ENCODE measurements around the gene SUGCT. TPM values are rescaled to one million over a fixed set of nuclear protein-coding genes. Genes with fewer than 3 reads are reported as not detected.

SUGCT gene
- total RNA-seq, 4 donors from 2014 or later, result 1.1 to 3.6 (median 2.6) TPM

GRCh38 chr7:40881405-40881926 lies 746.7 kb downstream of the SUGCT start:
- ATAC-seq (ENCODE audit: low FRiP score) (no peak), DNase-seq (ENCODE audit: low spot score) (no peak)
- no peak for TF ChIP-seq CTCF (IDR thresholded peaks at IDR 0.05)

GRCh38 chr7:40882071-40882658 lies 747.4 kb downstream of the SUGCT start:
- TF ChIP-seq CTCF (IDR thresholded peaks at IDR 0.05), result no peak
- DNase-seq (ENCODE audit: low spot score) (no peak), ATAC-seq (ENCODE audit: low FRiP score) (no peak)

GRCh38 chr7:40883826-40884225 lies 749.0 kb downstream of the SUGCT start:
- no peak for TF ChIP-seq CTCF (IDR thresholded peaks at IDR 0.05)
- ATAC-seq (ENCODE audit: low FRiP score) (no peak), DNase-seq (ENCODE audit: low spot score) (no peak)

- TF ChIP-seq CTCF (IDR thresholded peaks at IDR 0.05), result no peak
- DNase-seq (ENCODE audit: low spot score), result no peak
Measured at GRCh38 chr7:40884241-40884640, 749.4 kb downstream of the SUGCT start.

GRCh38 chr7:40885503-40885902 lies 750.7 kb downstream of the SUGCT start:
- ATAC-seq (ENCODE audit: low FRiP score), result no peak
- no peak for TF ChIP-seq CTCF (IDR thresholded peaks at IDR 0.05)
- DNase-seq (ENCODE audit: low spot score), result no peak

More at GRCh38 chr7:40884241-40884640, 749.4 kb downstream of the SUGCT start:
- no peak for ATAC-seq (ENCODE audit: low FRiP score)

- TF ChIP-seq CTCF (IDR thresholded peaks at IDR 0.05), result no peak
- DNase-seq (ENCODE audit: low spot score) (no peak), ATAC-seq (ENCODE audit: low FRiP score) (no peak)
Measured at GRCh38 chr7:40887099-40887498, 752.3 kb downstream of the SUGCT start.

GRCh38 chr7:40888499-40888898 lies 753.7 kb downstream of the SUGCT start:
- ATAC-seq (ENCODE audit: low FRiP score), result no peak

More at GRCh38 chr7:40888499-40888898, 753.7 kb downstream of the SUGCT start:
- TF ChIP-seq CTCF (IDR thresholded peaks at IDR 0.05), result no peak
- no peak for DNase-seq (ENCODE audit: low spot score)
